GM21360 (cell line): Measurements from ENCODE around the gene LRRC2.
A peak's percentile ranks its signal among the peaks of the same experiment; 100 is the strongest.
"Not testable (repeated sequence)": the region's sequence is repeated elsewhere in the genome, so short reads cannot be mapped to it uniquely, and the experiment has no call there.

ENCODE experiments used
- ATAC-seq: cut with Tn5 transposase; IDR thresholded peaks from one replicate; pipeline ENCODE4 v1.9.1; 2021; ENCODE audit warnings: mild to moderate bottlenecking, moderate library complexity; ENCODE audit not compliant: unreplicated experiment

The LRRC2 gene

GRCh38 chr3:46558184-46559043, 7.7 kb downstream of the LRRC2 start:
- ATAC-seq: peak; percentile 95

GRCh38 chr3:46557814-46558183, 8.3 kb downstream of the LRRC2 start:
- ATAC-seq: no peak

- no peak for ATAC-seq
Observed at GRCh38 chr3:46553154-46553553, 12.9 kb downstream of the LRRC2 start.

- ATAC-seq: no peak
Observed at GRCh38 chr3:46552538-46552937, 13.6 kb downstream of the LRRC2 start.

- no peak for ATAC-seq
Observed at GRCh38 chr3:46551615-46552014, 14.5 kb downstream of the LRRC2 start.

- ATAC-seq: no peak
Observed at GRCh38 chr3:46549989-46550388, 16.1 kb downstream of the LRRC2 start.

- no peak for ATAC-seq
Observed at GRCh38 chr3:46549408-46549904, 16.6 kb downstream of the LRRC2 start.

- ATAC-seq: not testable (repeated sequence)
Observed at GRCh38 chr3:46548611-46549010, 17.5 kb downstream of the LRRC2 start.

GRCh38 chr3:46546896-46547440, 19.1 kb downstream of the LRRC2 start:
- no peak for ATAC-seq

GRCh38 chr3:46545818-46546630, 20.1 kb downstream of the LRRC2 start:
- ATAC-seq: no peak

GRCh38 chr3:46544771-46545503, 21.2 kb downstream of the LRRC2 start:
- ATAC-seq: no peak

GRCh38 chr3:46542801-46543201, 23.3 kb downstream of the LRRC2 start:
- ATAC-seq: no peak

GRCh38 chr3:46542344-46542743, 23.8 kb downstream of the LRRC2 start:
- ATAC-seq: no peak

- no peak for ATAC-seq
Observed at GRCh38 chr3:46541835-46542234, 24.3 kb downstream of the LRRC2 start.

GRCh38 chr3:46540550-46540949, 25.6 kb downstream of the LRRC2 start:
- no peak for ATAC-seq

GRCh38 chr3:46539443-46540005, 26.6 kb downstream of the LRRC2 start:
- ATAC-seq: no peak

GRCh38 chr3:46538803-46539442, 27.2 kb downstream of the LRRC2 start:
- peak; percentile 80 for ATAC-seq

GRCh38 chr3:46538425-46538802, 27.7 kb downstream of the LRRC2 start:
- peak; percentile 2 for ATAC-seq

- no peak for ATAC-seq
Observed at GRCh38 chr3:46537779-46538178, 28.3 kb downstream of the LRRC2 start.

GRCh38 chr3:46537316-46537715, 28.8 kb downstream of the LRRC2 start:
- no peak for ATAC-seq
